GM15510 (cell line): ENCODE measurements around the gene TNIK.

ENCODE experiments used
- POLR2A ChIP-seq: IDR thresholded peaks from 3 replicates; pipeline ENCODE4 v1.6.1; 2011; ENCODE audit warnings: borderline replicate concordance; ENCODE audit not compliant: insufficient read length; ENCODE audit errors: extremely low read depth

Gene TNIK

GRCh38 chr3:171485338-171485737, 25.1 kb upstream of the TNIK start:
- TF ChIP-seq POLR2A: no peak

- no peak for TF ChIP-seq POLR2A
Measured at GRCh38 chr3:171481011-171481410, 20.8 kb upstream of the TNIK start.

- TF ChIP-seq POLR2A: no peak
Measured at GRCh38 chr3:171480526-171480925, 20.3 kb upstream of the TNIK start.

GRCh38 chr3:171476532-171477102, 16.4 kb upstream of the TNIK start:
- TF ChIP-seq POLR2A: no peak

- TF ChIP-seq POLR2A: no peak
Measured at GRCh38 chr3:171472552-171472951, 12.3 kb upstream of the TNIK start.

GRCh38 chr3:171470714-171471227, 10.6 kb upstream of the TNIK start:
- TF ChIP-seq POLR2A: no peak

GRCh38 chr3:171469376-171469775, 9.2 kb upstream of the TNIK start:
- no peak for TF ChIP-seq POLR2A

- TF ChIP-seq POLR2A: no peak
Measured at GRCh38 chr3:171468296-171468906, 8.2 kb upstream of the TNIK start.

GRCh38 chr3:171465763-171466162, 5.6 kb upstream of the TNIK start:
- TF ChIP-seq POLR2A: no peak

- no peak for TF ChIP-seq POLR2A
Measured at GRCh38 chr3:171464462-171464861, 4.3 kb upstream of the TNIK start.

- TF ChIP-seq POLR2A: no peak
Measured at GRCh38 chr3:171462224-171462623, 2.0 kb upstream of the TNIK start.

- TF ChIP-seq POLR2A: no peak
Measured at GRCh38 chr3:171461525-171461917, 1.3 kb upstream of the TNIK start.

- TF ChIP-seq POLR2A: peak; percentile 49
Measured at GRCh38 chr3:171460725-171461524, 720 bp upstream of the TNIK start.

- peak; percentile 31 for TF ChIP-seq POLR2A
Measured at GRCh38 chr3:171459137-171459941, 866 bp downstream of the TNIK start.

GRCh38 chr3:171458864-171459136, 1.4 kb downstream of the TNIK start:
- no peak for TF ChIP-seq POLR2A

GRCh38 chr3:171458071-171458863, 1.9 kb downstream of the TNIK start:
- no peak for TF ChIP-seq POLR2A
